GM18505 (cell line): ENCODE data around the gene CGB1.

Experiments used
- ATAC-seq: cut with Tn5 transposase; IDR thresholded peaks from one replicate; pipeline ENCODE4 v1.9.1; 2021; ENCODE audit not compliant: unreplicated experiment
- POLR2A ChIP-seq: IDR thresholded peaks from 4 replicates; pipeline ENCODE4 v1.6.1; 2011; ENCODE audit warnings: borderline replicate concordance; ENCODE audit not compliant: insufficient read depth, insufficient read length; ENCODE audit errors: extremely low read depth

Gene CGB1

DNA sequence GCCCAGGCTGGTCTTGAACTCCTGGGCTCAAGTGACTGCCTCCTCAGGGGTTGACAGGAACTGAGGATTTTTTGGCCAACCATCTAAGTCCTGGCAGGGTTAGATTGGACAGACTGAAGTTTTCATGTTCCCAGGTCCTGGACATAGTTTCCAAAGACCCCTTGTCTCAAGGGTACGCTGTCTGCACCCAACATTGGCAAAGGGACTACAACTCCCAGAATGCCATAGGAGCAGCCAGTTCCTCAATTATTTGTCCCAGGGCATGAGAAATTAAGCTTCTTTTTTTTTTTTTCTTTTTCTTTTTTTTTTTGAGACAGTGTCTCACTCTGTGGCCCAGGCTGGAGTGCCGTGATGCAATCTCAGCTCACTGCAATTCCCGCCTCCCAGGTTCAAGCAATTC is 50.5 kb downstream of the CGB1 start:
- ATAC-seq, result no peak
- no peak for TF ChIP-seq POLR2A

DNA sequence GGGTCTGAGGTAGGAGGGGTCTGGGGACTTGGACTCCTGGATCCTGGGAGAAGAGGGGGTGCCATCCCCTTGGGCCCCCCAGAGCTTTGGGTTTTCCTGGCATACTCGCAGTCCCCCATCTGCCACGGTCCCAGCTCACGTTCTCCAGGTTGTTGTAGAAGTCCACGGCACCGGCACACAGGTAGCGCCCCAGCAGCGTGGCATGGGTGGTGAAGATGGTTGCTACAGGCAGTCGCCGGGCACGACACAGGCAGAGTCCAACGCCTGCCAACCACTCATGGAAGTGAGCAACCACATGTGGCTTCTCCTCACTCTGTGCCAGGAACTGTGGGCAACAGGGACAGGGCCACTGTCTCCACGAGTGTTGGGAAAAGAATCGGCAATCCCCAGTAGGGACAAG is 51.0 kb downstream of the CGB1 start:
- no peak for ATAC-seq
- TF ChIP-seq POLR2A, result no peak
